Measurements from ENCODE around the gene DLG1. TPM values are rescaled to one million over a fixed set of nuclear protein-coding genes. Genes with fewer than 3 reads are reported as not detected.

Gene DLG1
- total RNA-seq, 1 experiment from 2014 or later, result 121 TPM

DNA sequence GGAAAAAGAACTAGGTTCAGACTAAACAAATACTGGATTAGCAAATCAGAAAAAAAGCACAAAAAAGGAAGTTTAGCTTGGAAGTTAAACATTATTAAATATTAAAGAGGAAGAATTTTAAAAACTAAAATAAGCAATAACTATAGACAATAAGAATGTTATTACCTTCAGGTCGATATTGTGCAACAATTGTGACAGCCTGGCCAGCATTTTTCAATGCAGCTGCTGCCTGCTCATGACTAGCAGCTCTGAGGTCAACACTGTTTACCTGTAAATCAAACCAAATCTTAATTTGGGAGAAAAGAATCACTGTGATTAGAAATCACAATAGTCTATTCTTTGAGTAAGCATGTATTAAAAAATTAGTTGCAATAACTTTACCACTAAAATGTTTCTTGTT lies 193.7 kb downstream of the DLG1 start:
- no peak overlapping the region for H3K4me3 Mint-ChIP-seq (ENCODE audit: unreplicated experiment)
- H3K27ac Mint-ChIP-seq (ENCODE audit: low read depth, unreplicated experiment), result no peak overlapping the region
- H3K9me3 Mint-ChIP-seq (ENCODE audit: unreplicated experiment), result no peaks in the 10 kb centered on the region
- CTCF ChIA-PET, result interaction anchor here (0.8 to 1.2 kb wide), 4 partner anchors 18 to 676 kb away, joined by 3 to 4 read pairs (median 3); no protein-coding TSS in a partner anchor
- POLR2A ChIA-PET, result interaction anchor here (0.7 to 1.9 kb wide), 9 partner anchors 9 to 75 kb away, joined by 3 to 16 read pairs (median 3); no protein-coding TSS in a partner anchor
- TF ChIP-seq CTCF (IDR thresholded peaks at IDR 0.05; ENCODE audit: unreplicated experiment), result no peak
- no peaks in the 10 kb centered on the region for H3K4me1 Mint-ChIP-seq (ENCODE audit: insufficient read depth, unreplicated experiment)
- DNase-seq (ENCODE audit: unreplicated experiment), result peak; percentile 5
- BruUV-seq (replicated peaks), result no TSS peak
- intact Hi-C loops (cut with micrococcal nuclease), result no loop called here
- no peaks in the 10 kb centered on the region for H3K27me3 Mint-ChIP-seq (ENCODE audit: insufficient read depth, unreplicated experiment)
- H3K36me3 Mint-ChIP-seq (ENCODE audit: insufficient read depth, unreplicated experiment), result peaks cover 51% of the 10 kb centered on the region

GRCh38 chr3:197103766-197104165 lies 194.6 kb downstream of the DLG1 start:
- TF ChIP-seq CTCF (IDR thresholded peaks at IDR 0.05; ENCODE audit: unreplicated experiment), result no peak
- CTCF ChIA-PET, result interaction anchor here (1.1 kb wide), 1 partner anchor 677 kb away, joined by 3 read pairs; no protein-coding TSS in a partner anchor
- H3K27me3 Mint-ChIP-seq (ENCODE audit: insufficient read depth, unreplicated experiment), result no peaks in the 10 kb centered on the region
- POLR2A ChIA-PET, result interaction anchor here (0.6 to 1.9 kb wide), 4 partner anchors 10 to 221 kb away, joined by 3 to 16 read pairs (median 5); no protein-coding TSS in a partner anchor
- DNase-seq (ENCODE audit: unreplicated experiment), result no peak
- H3K4me3 Mint-ChIP-seq (ENCODE audit: unreplicated experiment), result no peak overlapping the region
- no TSS peak for BruUV-seq (replicated peaks)
- H3K9me3 Mint-ChIP-seq (ENCODE audit: unreplicated experiment), result no peaks in the 10 kb centered on the region
- intact Hi-C loops (cut with micrococcal nuclease), result no loop called here
- H3K27ac Mint-ChIP-seq (ENCODE audit: low read depth, unreplicated experiment), result no peak overlapping the region
- H3K36me3 Mint-ChIP-seq (ENCODE audit: insufficient read depth, unreplicated experiment), result peaks cover 46% of the 10 kb centered on the region
- H3K4me1 Mint-ChIP-seq (ENCODE audit: insufficient read depth, unreplicated experiment), result no peaks in the 10 kb centered on the region

GRCh38 chr3:197093871-197094270 lies 204.5 kb downstream of the DLG1 start:
- H3K4me3 Mint-ChIP-seq (ENCODE audit: unreplicated experiment), result no peak overlapping the region
- no peaks in the 10 kb centered on the region for H3K4me1 Mint-ChIP-seq (ENCODE audit: insufficient read depth, unreplicated experiment)
- no peaks in the 10 kb centered on the region for H3K9me3 Mint-ChIP-seq (ENCODE audit: unreplicated experiment)
- POLR2A ChIA-PET, result interaction anchor here (3.3 kb wide), 1 partner anchor 11 kb away, joined by 16 read pairs; no protein-coding TSS in a partner anchor
- intact Hi-C loops (cut with micrococcal nuclease), result no loop called here
- DNase-seq (ENCODE audit: unreplicated experiment), result no peak
- H3K27ac Mint-ChIP-seq (ENCODE audit: low read depth, unreplicated experiment), result peak overlapping the region; percentile 27
- TF ChIP-seq CTCF (IDR thresholded peaks at IDR 0.05; ENCODE audit: unreplicated experiment), result no peak
- peaks cover 47% of the 10 kb centered on the region for H3K36me3 Mint-ChIP-seq (ENCODE audit: insufficient read depth, unreplicated experiment)
- CTCF ChIA-PET, result no interaction called here
- BruUV-seq (replicated peaks), result no TSS peak
- no peaks in the 10 kb centered on the region for H3K27me3 Mint-ChIP-seq (ENCODE audit: insufficient read depth, unreplicated experiment)

DNA sequence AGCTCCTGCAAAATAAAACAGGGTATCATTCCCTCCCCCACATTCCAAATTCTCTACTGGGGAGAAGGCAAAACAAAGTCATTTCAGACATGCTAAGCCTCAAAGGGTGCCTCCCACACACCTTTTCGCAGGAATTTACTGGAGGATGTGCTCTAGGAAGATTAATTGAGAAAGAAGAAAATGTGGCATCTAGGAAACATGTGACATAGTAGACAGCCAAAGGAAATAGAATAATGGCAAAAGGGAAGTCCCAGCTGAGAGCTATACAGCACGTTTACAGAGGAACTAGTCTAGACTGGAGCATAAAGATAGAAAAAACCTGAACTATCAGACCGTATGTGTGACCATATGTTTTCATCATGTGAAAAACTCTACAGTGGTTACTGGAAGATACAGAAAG lies 210.0 kb downstream of the DLG1 start:
- Mint-ChIP-seq H3K27ac (ENCODE audit: low read depth, unreplicated experiment) (peak overlapping the region; percentile 28), H3K4me3 (ENCODE audit: unreplicated experiment) (no peak overlapping the region), H3K4me1 (ENCODE audit: insufficient read depth, unreplicated experiment) (peaks cover 7% of the 10 kb centered on the region), H3K9me3 (ENCODE audit: unreplicated experiment) (no peaks in the 10 kb centered on the region), H3K27me3 (ENCODE audit: insufficient read depth, unreplicated experiment) (no peaks in the 10 kb centered on the region), H3K36me3 (ENCODE audit: insufficient read depth, unreplicated experiment) (peaks cover 27% of the 10 kb centered on the region)
- BruUV-seq (replicated peaks), result no TSS peak
- intact Hi-C loops (cut with micrococcal nuclease), result no loop called here
- DNase-seq (ENCODE audit: unreplicated experiment), result no peak
- POLR2A ChIA-PET, result interaction anchor here (0.7 to 1.2 kb wide), 2 partner anchors 8 to 1173 kb away, joined by 3 read pairs; no protein-coding TSS in a partner anchor
- no peak for TF ChIP-seq CTCF (IDR thresholded peaks at IDR 0.05; ENCODE audit: unreplicated experiment)
- CTCF ChIA-PET, result interaction anchor here (0.8 to 1.2 kb wide), 2 partner anchors 14 to 100 kb away, joined by 3 to 4 read pairs; no protein-coding TSS in a partner anchor
